Neural progenitor cell (in vitro differentiated cells): ENCODE measurements around the gene THBS3. TPM values are rescaled to one million over a fixed set of nuclear protein-coding genes. Genes with fewer than 3 reads are reported as not detected.

Experiments used
- DNase-seq: peaks from one replicate; pipeline ENCODE4 v3.0.0-alpha.2; 2016; ENCODE audit warnings: low spot score
- H2AFZ ChIP-seq: fragments of 200-600 bp; sonication (generic); replicated peaks from 2 replicates; pipeline ENCODE4 v1.6.1; 2016; ENCODE audit warnings: antibody characterized with exemption
- H3F3A ChIP-seq: fragments of 200-600 bp; sonication (generic); 2 replicates; pipeline ENCODE4 v1.6.1; 2016; ENCODE audit warnings: antibody characterized with exemption, low read depth
- H3K27ac ChIP-seq: fragments of 200-600 bp; sonication (generic); 2 replicates; pipeline ENCODE4 v1.5.1; 2016; ENCODE audit warnings: mild to moderate bottlenecking
- H3K27me3 ChIP-seq: fragments of 200-600 bp; sonication (generic); 2 replicates; pipeline ENCODE4 v1.6.1; 2016; ENCODE audit warnings: mild to moderate bottlenecking, moderate library complexity
- H3K36me3 ChIP-seq: fragments of 200-600 bp; sonication (generic); 2 replicates; pipeline ENCODE4 v1.5.1; 2016
- H3K4me1 ChIP-seq: fragments of 200-600 bp; sonication (generic); 2 replicates; pipeline ENCODE4 v1.6.1; 2016; ENCODE audit warnings: mixed run types
- H3K4me2 ChIP-seq: fragments of 200-600 bp; sonication (generic); 2 replicates; pipeline ENCODE4 v1.6.1; 2016
- H3K4me3 ChIP-seq: fragments of 200-600 bp; sonication (generic); 2 replicates; pipeline ENCODE4 v1.5.1; 2016
- H3K79me2 ChIP-seq: fragments of 200-600 bp; sonication (generic); 2 replicates; pipeline ENCODE4 v1.6.1; 2016; ENCODE audit warnings: low read depth
- H3K9ac ChIP-seq: fragments of 200-600 bp; sonication (generic); 2 replicates; pipeline ENCODE4 v1.6.1; 2016
- H3K9me3 ChIP-seq: fragments of 200-600 bp; sonication (generic); 2 replicates; pipeline ENCODE4 v1.5.1; 2016; ENCODE audit warnings: low read depth
- H4K20me1 ChIP-seq: fragments of 200-600 bp; sonication (generic); 2 replicates; pipeline ENCODE4 v1.6.1; 2016; ENCODE audit warnings: low read depth
- H3K27ac Mint-ChIP-seq: 3 replicates; pipeline ENCODE4 v1.8.0; 2021; ENCODE audit warnings: mixed read lengths
- H3K27me3 Mint-ChIP-seq: 2 replicates; pipeline ENCODE4 v1.8.0; 2022; ENCODE audit warnings: low read depth, mild to moderate bottlenecking, inconsistent platforms, moderate library complexity, mixed read lengths; ENCODE audit not compliant: insufficient read depth
- H3K36me3 Mint-ChIP-seq: 3 replicates; pipeline ENCODE4 v1.8.0; 2021; ENCODE audit warnings: mixed read lengths
- H3K4me1 Mint-ChIP-seq: 3 replicates; pipeline ENCODE4 v1.8.0; 2021; ENCODE audit warnings: mixed read lengths
- H3K4me3 Mint-ChIP-seq: 3 replicates; pipeline ENCODE4 v1.8.0; 2021; ENCODE audit warnings: mild to moderate bottlenecking, moderate library complexity, mixed read lengths
- H3K9me3 Mint-ChIP-seq: 3 replicates; pipeline ENCODE4 v1.8.0; 2020; ENCODE audit warnings: mixed read lengths
- EZH2 ChIP-seq: fragments of 200-600 bp; sonication (generic); IDR thresholded peaks from 2 replicates; pipeline ENCODE4 v1.6.1; 2017; ENCODE audit warnings: antibody characterized with exemption, mild to moderate bottlenecking, moderate library complexity
- EZH2phosphoT487 ChIP-seq: fragments of 200-600 bp; sonication (generic); IDR thresholded peaks from 2 replicates; pipeline ENCODE4 v1.6.1; 2017; ENCODE audit warnings: antibody characterized with exemption
- total RNA-seq: library from RNA; depleted of rRNA; stranded (reverse); fragments of >200 nt; gene quantifications from 2 replicates; pipeline ENCODE4 v1.2.3, GENCODE V29; 2015; ENCODE audit warnings: low replicate concordance
- TF ChIP-seq, protein P1 (sequence below): fragments of 200-600 bp; sonication (generic); IDR thresholded peaks from 2 replicates; pipeline ENCODE4 v1.5.1; 2017; ENCODE audit warnings: antibody characterized with exemption, mild to moderate bottlenecking

THBS3 gene
- total RNA-seq, 1 donor from 2014 or later, result 19.3 TPM

DNA sequence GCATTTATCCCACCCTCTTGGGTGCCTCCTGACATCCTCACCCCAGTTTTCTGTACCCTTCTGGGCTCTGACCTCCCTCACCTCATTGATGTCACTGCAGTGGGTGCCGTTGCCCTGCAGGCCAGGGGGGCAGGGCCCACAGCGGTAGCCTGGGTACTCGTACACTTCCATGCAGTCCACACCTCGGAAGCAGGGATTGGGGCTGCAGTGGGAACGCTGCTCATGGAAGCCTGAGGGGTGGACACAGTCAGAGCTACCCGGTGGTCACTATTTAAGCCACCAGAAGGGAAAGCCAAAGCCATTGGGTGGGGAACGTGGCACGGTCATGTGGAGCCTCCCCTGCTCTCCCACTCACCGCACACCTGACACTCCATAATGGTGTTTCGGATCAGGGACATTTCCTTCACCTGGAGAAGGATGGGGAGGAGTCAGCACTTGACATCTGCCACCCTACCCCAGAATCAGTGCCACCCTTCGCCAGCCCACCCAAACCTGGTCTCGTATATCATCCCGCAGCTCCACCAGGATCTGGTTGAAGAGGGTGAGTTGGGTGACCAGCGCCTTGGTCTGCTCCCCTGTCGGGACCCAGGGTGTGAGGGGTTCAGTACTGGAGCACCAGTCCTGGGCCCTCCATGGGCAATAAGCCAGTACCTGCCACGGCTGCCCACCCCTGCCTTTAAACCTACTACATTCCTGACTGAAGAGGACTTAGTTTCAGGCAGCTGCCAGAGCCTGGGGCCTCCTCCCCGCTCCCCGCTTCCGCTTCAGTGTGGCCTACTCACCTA lies 4.8 kb downstream of the THBS3 start:
- H3K4me1 ChIP-seq, result peaks cover 14% of the 10 kb centered on the region
- H3K36me3 ChIP-seq, result no peaks in the 10 kb centered on the region
- H3K9ac ChIP-seq, result no peak overlapping the region
- no peak overlapping the region for H3K4me2 ChIP-seq
- H3K27me3 Mint-ChIP-seq, result peaks cover 31% of the 10 kb centered on the region
- H4K20me1 ChIP-seq, result peaks cover 62% of the 10 kb centered on the region
- peaks cover 94% of the 10 kb centered on the region for H3F3A ChIP-seq
- H3K4me3 ChIP-seq, result no peak overlapping the region
- peaks cover 21% of the 10 kb centered on the region for H3K79me2 ChIP-seq
- TF ChIP-seq, protein P1, sequence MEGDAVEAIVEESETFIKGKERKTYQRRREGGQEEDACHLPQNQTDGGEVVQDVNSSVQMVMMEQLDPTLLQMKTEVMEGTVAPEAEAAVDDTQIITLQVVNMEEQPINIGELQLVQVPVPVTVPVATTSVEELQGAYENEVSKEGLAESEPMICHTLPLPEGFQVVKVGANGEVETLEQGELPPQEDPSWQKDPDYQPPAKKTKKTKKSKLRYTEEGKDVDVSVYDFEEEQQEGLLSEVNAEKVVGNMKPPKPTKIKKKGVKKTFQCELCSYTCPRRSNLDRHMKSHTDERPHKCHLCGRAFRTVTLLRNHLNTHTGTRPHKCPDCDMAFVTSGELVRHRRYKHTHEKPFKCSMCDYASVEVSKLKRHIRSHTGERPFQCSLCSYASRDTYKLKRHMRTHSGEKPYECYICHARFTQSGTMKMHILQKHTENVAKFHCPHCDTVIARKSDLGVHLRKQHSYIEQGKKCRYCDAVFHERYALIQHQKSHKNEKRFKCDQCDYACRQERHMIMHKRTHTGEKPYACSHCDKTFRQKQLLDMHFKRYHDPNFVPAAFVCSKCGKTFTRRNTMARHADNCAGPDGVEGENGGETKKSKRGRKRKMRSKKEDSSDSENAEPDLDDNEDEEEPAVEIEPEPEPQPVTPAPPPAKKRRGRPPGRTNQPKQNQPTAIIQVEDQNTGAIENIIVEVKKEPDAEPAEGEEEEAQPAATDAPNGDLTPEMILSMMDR, result no peak
- TF ChIP-seq EZH2 (no peak), EZH2phosphoT487 (no peak)
- H3K9me3 Mint-ChIP-seq, result no peaks in the 10 kb centered on the region
- no peaks in the 10 kb centered on the region for H3K9me3 ChIP-seq
- peak overlapping the region; percentile 22 for H3K4me3 Mint-ChIP-seq
- H2AFZ ChIP-seq, result no peak overlapping the region
- H3K27ac ChIP-seq, result peak overlapping the region; percentile 58
- H3K27me3 ChIP-seq, result no peaks in the 10 kb centered on the region
- no peak for DNase-seq
- H3K4me1 Mint-ChIP-seq, result peaks cover 52% of the 10 kb centered on the region
- H3K27ac Mint-ChIP-seq, result peak overlapping the region; percentile 11
- peaks cover 41% of the 10 kb centered on the region for H3K36me3 Mint-ChIP-seq

DNA sequence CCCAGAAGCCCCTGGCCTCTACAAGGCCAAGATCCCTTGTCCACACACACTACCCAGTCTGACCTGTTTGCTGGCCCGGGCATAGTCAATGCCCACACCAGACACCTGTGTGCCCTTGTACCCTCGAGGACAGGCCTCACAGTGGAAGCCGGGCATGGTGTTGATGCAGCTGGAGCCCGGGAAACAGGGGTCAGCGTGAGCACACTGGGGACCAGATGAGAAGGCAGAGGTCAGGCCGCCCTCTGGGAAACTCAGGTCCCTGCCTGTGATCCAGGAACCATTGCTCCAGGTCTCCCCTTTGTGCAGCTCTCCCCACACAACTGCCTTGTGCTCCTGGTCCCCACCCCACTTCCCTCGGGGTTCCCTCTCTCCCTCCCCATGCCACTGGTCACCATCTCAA lies 5.5 kb downstream of the THBS3 start:
- Histone ChIP-seq H3K27ac (peak overlapping the region; percentile 53), H3K27me3 (no peaks in the 10 kb centered on the region), H3F3A (peaks cover 94% of the 10 kb centered on the region), H3K9ac (no peak overlapping the region), H3K4me2 (no peak overlapping the region), H3K36me3 (no peaks in the 10 kb centered on the region), H3K4me1 (peaks cover 17% of the 10 kb centered on the region), H2AFZ (no peak overlapping the region), H3K4me3 (no peak overlapping the region), H3K79me2 (peaks cover 28% of the 10 kb centered on the region), H3K9me3 (no peaks in the 10 kb centered on the region), H4K20me1 (peaks cover 70% of the 10 kb centered on the region)
- H3K4me3 Mint-ChIP-seq, result no peak overlapping the region
- H3K36me3 Mint-ChIP-seq, result peaks cover 48% of the 10 kb centered on the region
- no peak for DNase-seq
- peak overlapping the region; percentile 8 for H3K27ac Mint-ChIP-seq
- H3K27me3 Mint-ChIP-seq, result peaks cover 30% of the 10 kb centered on the region
- H3K4me1 Mint-ChIP-seq, result peaks cover 54% of the 10 kb centered on the region
- TF ChIP-seq EZH2 (no peak), EZH2phosphoT487 (no peak)
- TF ChIP-seq, protein P1, result no peak
- no peaks in the 10 kb centered on the region for H3K9me3 Mint-ChIP-seq

DNA sequence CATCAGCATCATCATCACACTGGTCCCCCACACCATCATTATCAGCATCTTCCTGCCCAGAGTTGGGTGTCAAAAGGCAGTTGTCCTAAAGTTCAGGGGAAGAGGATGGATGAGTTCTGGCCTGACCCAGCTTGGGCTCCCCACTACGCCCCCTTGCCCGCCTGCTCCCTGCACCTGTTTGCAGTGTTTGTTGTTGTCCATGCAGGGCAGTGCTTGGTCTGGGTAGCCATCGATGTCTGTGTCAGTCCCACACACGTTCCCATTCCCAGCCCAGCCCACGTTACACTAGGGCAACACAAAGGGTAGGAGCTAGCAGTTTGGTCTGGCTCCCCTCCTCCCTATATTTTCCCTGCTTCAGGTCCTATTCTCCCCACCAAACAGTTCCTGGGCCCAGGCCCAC lies 6.8 kb downstream of the THBS3 start:
- no peaks in the 10 kb centered on the region for H3K36me3 ChIP-seq
- peaks cover 57% of the 10 kb centered on the region for H3K36me3 Mint-ChIP-seq

More for the DNA sequence above, 6.8 kb downstream of the THBS3 start:
- Histone ChIP-seq H3K4me3 (no peak overlapping the region), H3K27me3 (no peaks in the 10 kb centered on the region), H3K9ac (no peak overlapping the region), H3F3A (peaks cover 93% of the 10 kb centered on the region), H4K20me1 (peaks cover 74% of the 10 kb centered on the region), H3K27ac (peak overlapping the region; percentile 46), H3K9me3 (no peaks in the 10 kb centered on the region), H2AFZ (no peak overlapping the region), H3K4me2 (no peak overlapping the region), H3K79me2 (peaks cover 41% of the 10 kb centered on the region), H3K4me1 (peaks cover 18% of the 10 kb centered on the region)
- H3K9me3 Mint-ChIP-seq, result peaks cover 2% of the 10 kb centered on the region
- peak overlapping the region; percentile 84 for H3K27ac Mint-ChIP-seq
- peaks cover 55% of the 10 kb centered on the region for H3K4me1 Mint-ChIP-seq
- peaks cover 30% of the 10 kb centered on the region for H3K27me3 Mint-ChIP-seq
- H3K4me3 Mint-ChIP-seq, result peak overlapping the region; percentile 48
- no peak for TF ChIP-seq EZH2
- TF ChIP-seq EZH2phosphoT487, result no peak
- TF ChIP-seq, protein P1, result no peak
- no peak for DNase-seq
